NCI-H748 (cell line): ENCODE measurements around the gene COL27A1.

Experiments
- DNase-seq: peaks from one replicate; lab custom pipeline; 2025; ENCODE audit not compliant: unreplicated experiment; lab: John Stamatoyannopoulos, UW

COL27A1 gene

DNA sequence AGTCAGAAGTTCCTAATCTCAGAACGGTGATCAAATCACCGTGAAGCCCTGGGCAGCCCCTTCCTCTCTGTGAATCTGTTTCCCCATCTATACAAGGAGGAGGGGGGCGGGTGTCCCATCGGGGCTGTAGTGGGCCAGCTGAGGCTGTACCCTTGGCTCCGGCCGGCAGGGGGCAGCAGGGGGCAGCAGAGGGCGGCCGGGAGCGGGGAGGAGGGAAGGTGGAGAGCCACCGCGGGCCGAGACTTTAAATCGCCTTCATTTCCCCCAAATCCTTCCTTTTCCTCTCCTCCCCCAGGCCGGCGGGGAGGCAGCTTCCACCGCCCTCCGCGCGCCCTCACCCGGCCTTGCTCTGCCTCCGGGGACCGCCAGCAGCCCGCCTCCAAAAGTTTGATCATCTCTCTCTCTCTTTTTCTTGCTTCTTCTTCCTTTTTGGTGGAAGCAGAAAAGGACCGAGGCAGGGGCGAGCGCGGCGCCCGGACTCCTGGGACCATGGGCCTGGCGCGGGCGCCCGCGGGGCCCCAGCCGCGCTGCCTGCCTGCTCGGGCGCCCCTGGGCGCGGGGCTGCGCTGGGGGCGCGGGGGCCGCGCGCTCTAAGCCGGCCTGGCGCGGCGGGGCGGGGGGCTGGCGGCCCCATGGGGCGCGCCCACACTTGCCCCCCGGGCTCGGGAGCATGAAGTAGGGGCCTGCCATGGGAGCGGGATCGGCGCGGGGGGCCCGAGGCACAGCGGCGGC lies at the start of gene COL27A1:
COL27A1 (plus strand) TSS at position 275 of the 732 bp plus-strand sequence; CDS start at position 689, 414 bp downstream.
- DNase-seq, result peak; percentile 62

DNA sequence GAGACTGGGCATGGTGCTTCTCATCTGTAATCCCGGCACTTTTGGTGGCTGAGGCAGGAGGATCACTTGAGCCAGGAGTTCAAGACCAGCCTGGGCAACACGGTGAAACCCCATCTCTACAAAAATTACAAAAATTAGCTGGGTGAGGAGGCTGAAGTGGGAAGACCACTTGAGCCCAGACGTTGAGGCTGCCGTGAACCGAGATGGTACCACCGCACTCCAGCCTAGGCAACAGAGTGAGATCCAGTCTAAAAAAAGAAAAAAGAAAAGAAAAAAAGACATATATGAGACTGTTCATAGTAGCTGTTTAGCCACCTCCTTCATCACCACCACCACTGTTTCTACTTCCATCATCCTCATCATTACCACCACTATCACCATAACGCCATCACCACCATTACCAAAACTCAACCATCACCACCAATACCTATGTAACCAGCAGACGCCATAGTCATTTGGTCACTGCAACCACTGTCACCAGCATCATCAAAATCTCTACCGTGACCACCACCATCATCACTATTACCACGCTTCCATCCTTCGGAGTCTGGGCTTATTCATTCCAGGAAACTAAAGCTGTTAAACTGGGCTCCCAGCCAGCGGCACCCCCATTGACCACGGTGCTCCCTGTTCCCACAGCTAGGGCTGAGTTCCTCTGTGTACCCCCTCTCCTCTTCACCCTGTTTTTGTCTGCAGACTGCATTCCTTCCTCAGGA lies 47.9 kb upstream of the COL27A1 start:
- DNase-seq, result no peak

- DNase-seq, result peak; percentile 76
Observed at GRCh38 chr9:114108016-114108833, 47.1 kb upstream of the COL27A1 start.

DNA sequence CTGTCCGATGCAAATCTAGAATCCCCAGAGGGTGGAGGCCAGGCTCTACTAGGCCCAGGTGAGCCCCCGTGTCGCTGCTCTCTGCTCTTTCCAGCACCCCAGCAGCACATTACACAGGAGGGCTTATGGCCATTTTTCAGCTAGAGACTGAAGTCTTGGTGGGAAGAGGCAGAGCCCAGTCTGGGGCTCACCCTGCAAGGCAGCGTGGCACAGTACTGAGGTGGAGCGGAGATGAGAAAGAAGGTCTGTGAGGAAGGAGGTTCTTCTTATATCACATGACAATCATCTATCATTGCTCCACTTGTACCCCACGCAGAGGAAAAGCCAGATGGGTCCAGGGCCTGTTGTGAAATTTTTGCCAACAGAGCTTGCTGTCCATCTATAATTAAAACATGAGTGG lies 46.2 kb upstream of the COL27A1 start:
- DNase-seq, result no peak

DNA sequence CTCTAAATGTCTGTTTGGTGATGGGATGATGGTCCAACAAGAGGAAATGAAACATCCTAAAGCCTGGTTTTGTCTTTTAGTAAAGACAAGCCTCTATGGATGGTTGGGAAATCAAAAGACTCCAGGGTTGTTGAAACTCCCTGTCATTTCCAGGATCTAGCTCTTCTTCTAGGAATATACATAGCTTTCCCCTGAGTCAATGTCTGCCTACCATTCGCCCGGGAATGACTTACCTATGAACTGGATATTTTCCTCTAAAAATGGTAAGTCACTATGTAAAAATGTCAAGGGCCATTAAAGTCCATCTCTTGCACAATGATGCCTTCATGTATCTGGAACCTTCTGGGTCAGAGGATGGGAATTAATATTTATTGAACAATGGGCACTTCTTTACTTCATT lies 45.2 kb upstream of the COL27A1 start:
- DNase-seq, result no peak

GRCh38 chr9:114112325-114112724 lies 43.0 kb upstream of the COL27A1 start:
- no peak for DNase-seq

DNA sequence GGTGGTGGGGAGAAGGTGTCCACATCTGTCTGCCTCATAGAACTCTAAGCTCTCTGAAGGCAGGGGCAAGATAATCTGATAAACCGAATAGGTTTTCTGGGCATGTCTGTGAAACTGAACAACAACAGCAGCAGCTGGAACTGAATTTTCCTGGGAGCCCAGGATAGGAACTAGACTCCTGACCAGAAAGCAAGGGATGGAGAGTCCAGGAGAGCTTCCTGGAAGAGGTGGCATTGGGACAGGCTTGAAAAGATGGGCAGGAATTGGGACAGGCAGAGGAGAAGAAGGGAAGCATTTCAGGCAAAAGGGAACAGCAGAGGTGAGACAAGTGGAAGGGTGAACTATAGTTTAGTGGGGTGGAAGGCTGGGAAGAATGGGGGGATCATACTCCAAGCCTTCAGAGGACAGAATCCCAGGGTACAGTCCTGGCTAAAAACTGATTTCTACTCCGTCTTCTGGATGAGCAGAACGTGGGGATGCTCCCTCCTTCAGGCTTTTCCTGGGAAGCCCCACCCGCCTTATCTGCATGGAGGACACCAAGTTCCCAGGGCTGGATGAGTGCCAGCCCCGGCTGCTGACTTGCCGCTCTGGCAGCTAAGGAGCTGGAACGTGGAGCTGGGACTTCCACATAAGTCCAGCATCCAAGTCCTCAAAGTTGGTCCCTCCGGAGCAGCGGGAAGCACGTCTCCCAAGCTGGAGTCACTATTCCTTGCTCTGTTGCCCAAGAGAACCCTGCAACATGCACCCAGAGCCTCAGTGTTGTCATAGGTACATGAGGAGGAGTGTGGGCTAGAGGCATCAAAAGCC lies 42.4 kb upstream of the COL27A1 start:
- DNase-seq, result peak; percentile 22

DNA sequence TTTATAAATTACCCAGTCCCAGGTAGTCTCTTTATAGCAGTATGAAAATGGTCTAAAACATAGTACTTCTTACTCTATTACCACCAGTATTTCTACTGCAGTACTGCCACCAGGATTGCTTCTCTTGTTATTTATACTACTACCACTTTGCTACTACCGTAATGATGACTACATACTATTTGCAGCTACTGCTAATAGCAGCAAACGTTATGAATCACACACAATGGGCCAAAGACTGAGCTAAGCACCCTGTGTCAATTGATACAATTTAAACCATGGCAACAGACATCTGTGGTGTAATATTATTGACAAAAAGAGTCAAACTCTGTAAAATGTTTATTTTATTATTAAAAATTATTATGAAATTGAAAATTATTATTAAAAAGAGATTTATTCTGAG lies 41.0 kb upstream of the COL27A1 start:
- DNase-seq, result no peak

- DNase-seq, result no peak
Observed at GRCh38 chr9:114115654-114116125, 39.6 kb upstream of the COL27A1 start.

DNA sequence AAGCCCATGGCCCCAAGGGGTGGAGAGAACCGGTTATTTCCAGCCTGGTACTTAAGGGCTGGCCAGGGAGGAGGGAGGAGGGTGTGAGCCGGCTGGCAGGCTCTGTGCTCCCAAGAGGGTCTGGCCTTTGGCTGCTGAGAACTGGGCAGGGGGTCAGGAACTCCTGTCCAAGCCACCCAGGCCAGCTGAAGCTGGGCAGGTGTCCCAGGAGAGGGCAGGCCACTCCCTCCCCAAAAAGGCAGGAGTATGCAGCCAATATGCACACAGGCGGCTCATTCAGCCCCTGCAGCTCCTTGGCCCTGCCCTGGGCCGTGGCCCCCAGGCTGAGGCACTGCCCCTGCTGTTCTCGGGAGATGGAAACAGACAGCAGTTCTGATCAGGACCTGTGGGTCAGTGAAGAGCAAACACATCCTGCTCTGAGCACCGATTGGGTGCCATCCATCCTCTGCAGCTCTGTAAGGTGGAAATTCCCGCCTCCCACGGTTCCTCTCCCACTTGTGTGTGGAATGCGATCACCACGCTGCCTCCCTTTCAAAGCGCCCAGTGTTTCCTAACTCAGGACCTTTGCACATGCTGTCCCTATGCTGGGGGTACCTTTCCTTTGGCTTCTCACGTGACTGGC lies 39.1 kb upstream of the COL27A1 start:
- no peak for DNase-seq

DNA sequence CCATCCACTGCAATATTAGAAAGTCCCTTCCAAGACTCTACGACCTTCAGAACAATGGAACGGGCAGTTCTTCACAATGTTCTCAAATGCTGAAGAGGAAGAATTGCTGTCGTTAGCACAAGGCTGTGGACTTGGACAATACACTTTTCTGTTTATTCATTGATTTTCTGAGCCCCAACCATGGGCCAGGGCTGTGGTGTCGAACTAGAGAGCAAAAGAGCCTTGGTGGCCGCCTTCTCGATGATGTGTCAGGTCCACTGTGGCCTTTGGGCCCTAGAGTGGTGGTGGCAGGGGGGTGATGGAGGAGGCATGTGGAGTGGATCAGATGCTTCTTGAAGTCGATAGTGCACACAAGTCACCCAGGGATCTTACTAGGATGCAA lies 37.7 kb upstream of the COL27A1 start:
- DNase-seq, result no peak

GRCh38 chr9:114117996-114118830 lies 37.1 kb upstream of the COL27A1 start:
- peak; percentile 87 for DNase-seq

DNA sequence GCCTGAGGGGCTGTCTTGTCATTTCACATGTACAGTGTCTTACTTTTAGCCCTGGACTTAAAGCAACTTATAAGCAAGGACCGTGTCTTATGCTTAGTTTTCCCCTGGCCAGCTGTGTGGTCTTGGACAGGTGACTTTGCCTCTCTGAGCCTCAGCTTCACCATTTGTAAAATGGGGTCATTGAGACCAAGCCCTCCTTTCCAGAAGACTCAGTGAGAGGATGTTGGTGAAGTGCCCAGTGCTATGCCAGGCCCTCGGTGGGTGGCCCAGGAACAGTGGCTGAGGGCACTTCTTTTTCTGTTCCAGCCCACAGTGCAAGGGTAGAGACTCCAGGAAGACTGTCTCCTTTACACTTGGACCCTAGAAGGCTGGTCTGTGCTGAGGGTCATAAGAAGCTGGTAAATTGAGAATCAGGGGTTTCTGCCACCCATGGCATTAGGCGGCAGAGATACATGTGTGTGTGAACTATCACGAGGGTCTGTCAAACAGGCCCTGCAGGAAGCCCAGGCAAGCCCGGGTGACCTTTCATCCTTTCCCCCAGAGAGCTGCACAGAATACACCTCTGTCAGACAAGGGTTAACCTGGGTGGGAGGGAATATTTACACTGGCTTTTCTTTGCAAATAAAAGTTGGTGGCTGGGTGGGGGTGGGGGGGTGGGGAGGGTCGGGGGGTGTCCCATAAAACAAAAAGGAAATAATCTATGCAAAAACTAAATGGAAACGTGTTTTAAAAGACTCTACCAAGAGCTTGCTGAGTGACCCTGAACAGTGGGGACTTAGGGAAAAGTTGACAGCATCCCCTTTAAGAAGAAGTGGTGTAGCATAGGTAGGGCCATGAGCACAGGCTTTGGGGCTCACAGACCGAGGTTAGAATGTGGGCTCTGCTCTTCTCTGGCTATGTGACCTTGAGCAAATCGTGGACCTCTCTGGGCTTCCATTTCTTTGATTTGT lies 35.8 kb upstream of the COL27A1 start:
- no peak for DNase-seq

DNA sequence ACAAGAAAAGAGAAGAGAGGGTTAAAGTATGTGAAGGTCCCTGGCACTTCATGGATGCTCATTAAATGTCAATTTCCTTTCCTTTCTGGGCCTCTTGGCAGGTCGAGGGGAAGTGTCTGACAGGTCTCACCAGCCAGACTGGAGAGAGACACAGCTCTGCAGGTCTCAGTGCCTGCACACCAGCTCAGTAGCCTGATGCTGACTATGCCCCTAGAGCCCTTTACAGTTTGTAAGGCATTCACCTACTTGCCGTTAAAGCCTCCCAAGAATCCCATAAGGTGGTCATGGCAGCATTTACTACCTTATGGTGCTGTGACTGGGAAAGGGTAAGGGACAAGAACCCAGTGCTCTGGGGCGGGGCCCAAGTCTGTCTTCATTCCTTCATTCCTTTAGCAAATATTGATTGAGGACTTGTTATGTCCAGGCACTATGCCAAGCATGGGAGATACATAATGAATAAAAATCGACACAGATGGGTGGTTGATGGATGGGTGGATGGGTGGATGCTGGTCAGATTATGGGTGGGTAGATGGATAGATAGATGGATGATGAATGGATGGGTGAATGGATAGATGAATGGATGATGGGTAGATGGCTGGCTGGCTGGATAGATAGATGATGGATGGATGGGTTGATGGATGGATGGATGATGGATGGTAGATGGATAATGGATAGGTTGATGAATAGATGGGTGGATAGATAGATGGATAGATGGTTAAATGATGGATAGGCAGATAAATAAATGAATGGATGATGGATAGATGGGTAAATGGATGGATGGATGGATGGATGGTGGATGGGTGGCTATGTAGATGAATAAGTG lies 34.9 kb upstream of the COL27A1 start:
- no peak for DNase-seq

DNA sequence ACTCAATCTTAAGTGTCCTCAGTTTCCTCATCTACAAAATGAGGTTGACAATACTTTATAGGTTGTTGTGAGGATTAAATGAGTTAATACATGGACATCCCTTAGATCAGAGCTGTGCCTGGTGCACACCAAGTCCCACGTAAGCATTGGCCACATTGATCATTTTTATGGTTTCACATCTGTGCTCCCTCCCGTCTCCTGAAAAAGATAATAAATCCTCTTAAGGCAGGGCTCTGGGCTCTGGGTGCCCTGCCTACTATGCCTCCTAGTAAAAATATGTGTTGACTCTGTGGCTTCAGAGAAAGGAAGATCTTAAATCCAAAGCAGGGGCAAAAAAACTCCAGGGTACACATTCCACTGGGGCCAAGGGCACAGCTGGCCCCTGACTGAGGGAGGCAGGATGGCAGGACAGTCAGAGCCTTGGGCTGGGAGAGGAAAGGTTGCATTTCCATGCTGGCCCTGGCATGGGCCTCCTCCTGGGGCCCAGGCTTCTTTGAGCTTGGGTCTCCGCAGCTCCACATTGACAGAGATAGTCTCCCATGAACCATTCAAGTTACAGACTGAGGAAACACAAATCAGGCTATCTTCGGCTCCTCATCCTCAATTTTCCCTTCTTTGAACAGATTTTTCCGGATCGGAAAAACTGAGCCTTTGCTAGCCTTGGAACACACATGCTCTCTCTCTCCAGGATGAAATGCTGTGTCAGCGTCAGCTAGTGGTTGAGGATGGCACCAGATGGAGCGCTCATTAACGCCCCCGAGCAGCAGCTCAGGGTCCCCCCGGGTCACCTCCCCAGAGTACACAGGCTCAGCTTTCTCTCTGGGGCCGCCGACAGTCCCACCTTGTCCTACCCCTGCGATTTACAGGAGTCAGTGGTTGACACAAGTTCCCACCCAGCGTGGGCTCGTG lies 33.9 kb upstream of the COL27A1 start:
- no peak for DNase-seq
